Activated T-cell treated with anti-CD3 and anti-CD28 coated beads for 1 hour (primary cell): ENCODE measurements around the gene NELFA.
"Not testable (repeated sequence)": the region's sequence is repeated elsewhere in the genome, so short reads cannot be mapped to it uniquely, and the experiment has no call there.

ENCODE experiments used
- DNase-seq: peaks from one replicate; pipeline ENCODE4 v3.0.0-alpha.2; 2020; ENCODE audit warnings: low read depth

Gene NELFA

GRCh38 chr4:2040391-2041238 lies 31.8 kb upstream of the NELFA start:
- DNase-seq: no peak

- DNase-seq: no peak
These were observed 28.1 kb upstream of the NELFA start for GRCh38 chr4:2036866-2037265.

- no peak for DNase-seq
These were observed 27.6 kb upstream of the NELFA start for GRCh38 chr4:2036327-2036726.

GRCh38 chr4:2031161-2031560 lies 22.4 kb upstream of the NELFA start:
- not testable (repeated sequence) for DNase-seq

- not testable (repeated sequence) for DNase-seq
These were observed 18.3 kb upstream of the NELFA start for GRCh38 chr4:2027120-2027519.

- DNase-seq: no peak
These were observed 17.0 kb upstream of the NELFA start for GRCh38 chr4:2025817-2026216.

- no peak for DNase-seq
These were observed 15.9 kb upstream of the NELFA start for GRCh38 chr4:2024683-2025082.

- DNase-seq: not testable (repeated sequence)
These were observed 12.7 kb upstream of the NELFA start for GRCh38 chr4:2021358-2022018.

- DNase-seq: no peak
These were observed 6.2 kb upstream of the NELFA start for GRCh38 chr4:2015008-2015407.

GRCh38 chr4:2011583-2011982 lies 2.8 kb upstream of the NELFA start:
- no peak for DNase-seq

- DNase-seq: peak; percentile 24
These were observed 968 bp upstream of the NELFA start for GRCh38 chr4:2009651-2010233.

- no peak for DNase-seq
These were observed 178 bp downstream of the NELFA start for GRCh38 chr4:2008671-2008920.

GRCh38 chr4:2007804-2008670 lies 737 bp downstream of the NELFA start:
- no peak for DNase-seq

- DNase-seq: no peak
These were observed 1.7 kb downstream of the NELFA start for GRCh38 chr4:2006956-2007653.

- DNase-seq: no peak
These were observed 2.4 kb downstream of the NELFA start for GRCh38 chr4:2006367-2006766.

GRCh38 chr4:2003361-2003760 lies 5.4 kb downstream of the NELFA start:
- DNase-seq: not testable (repeated sequence)

GRCh38 chr4:1999308-1999707 lies 9.5 kb downstream of the NELFA start:
- DNase-seq: not testable (repeated sequence)

GRCh38 chr4:1998296-1998695 lies 10.5 kb downstream of the NELFA start:
- no peak for DNase-seq

GRCh38 chr4:1997712-1998111 lies 11.1 kb downstream of the NELFA start:
- DNase-seq: no peak

- DNase-seq: no peak
These were observed 11.7 kb downstream of the NELFA start for GRCh38 chr4:1996866-1997611.

- no peak for DNase-seq
These were observed 13.8 kb downstream of the NELFA start for GRCh38 chr4:1994938-1995337.
